ENCODE measurements around the gene TUSC1. TPM values are rescaled to one million over a fixed set of nuclear protein-coding genes. Genes with fewer than 3 reads are reported as not detected.
A peak's percentile ranks its signal among the peaks of the same experiment; 100 is the strongest.
"Not testable (repeated sequence)": the region's sequence is repeated elsewhere in the genome, so short reads cannot be mapped to it uniquely, and the experiment has no call there.

TUSC1 gene
- total and polyA plus RNA-seq, 4 donors = 9.2 to 15.7 (median 11.7) TPM

DNA sequence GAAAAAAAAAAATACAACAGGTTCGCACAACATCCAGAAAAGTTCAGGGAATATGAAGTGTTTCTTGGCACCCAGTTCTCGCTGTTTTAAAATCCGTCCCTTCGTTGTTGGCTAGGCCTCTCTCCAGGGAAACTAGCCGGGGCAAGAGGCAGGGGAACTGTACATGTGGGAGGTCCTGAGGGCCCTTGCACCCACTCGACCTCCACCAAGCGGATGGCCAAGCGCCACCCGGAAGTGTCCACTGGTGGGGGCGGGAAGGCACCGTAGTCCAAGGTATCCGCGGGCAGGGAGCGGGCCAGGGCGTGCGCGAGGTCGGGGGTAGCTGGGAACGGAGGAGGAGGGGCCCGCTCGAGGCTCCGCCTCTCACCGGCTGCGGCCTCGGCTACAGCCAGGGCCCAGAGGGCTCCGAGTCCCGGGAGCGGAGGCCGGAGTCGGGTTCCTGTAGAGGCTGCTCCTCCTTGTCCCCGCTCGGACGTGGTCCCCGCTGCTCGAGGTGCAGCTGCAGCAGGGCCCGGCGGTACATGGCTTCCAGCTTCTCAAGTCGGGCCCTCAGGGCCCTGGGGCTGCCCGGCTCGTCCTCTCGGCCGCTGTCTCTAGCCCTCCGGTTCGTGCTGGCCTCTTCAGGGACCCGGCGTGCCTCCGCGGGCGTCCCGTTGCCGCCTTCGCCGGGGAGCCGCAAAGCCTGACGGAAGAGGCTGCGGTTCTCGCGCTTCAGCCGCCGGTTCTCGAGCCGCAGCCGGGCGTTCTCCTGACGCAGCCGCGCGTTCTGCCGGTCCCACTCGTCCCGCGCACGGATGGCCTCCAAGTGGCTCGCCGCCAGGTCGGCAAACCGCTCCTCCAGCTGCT, 720 bp downstream of the TUSC1 start:
- no peaks in the 10 kb centered on the region for H3K36me3 ChIP-seq (ENCODE audit: control insufficient read depth in 4 of 4, insufficient read depth in 4 of 4, low read length in 4 of 4)
- TF ChIP-seq, protein P1, sequence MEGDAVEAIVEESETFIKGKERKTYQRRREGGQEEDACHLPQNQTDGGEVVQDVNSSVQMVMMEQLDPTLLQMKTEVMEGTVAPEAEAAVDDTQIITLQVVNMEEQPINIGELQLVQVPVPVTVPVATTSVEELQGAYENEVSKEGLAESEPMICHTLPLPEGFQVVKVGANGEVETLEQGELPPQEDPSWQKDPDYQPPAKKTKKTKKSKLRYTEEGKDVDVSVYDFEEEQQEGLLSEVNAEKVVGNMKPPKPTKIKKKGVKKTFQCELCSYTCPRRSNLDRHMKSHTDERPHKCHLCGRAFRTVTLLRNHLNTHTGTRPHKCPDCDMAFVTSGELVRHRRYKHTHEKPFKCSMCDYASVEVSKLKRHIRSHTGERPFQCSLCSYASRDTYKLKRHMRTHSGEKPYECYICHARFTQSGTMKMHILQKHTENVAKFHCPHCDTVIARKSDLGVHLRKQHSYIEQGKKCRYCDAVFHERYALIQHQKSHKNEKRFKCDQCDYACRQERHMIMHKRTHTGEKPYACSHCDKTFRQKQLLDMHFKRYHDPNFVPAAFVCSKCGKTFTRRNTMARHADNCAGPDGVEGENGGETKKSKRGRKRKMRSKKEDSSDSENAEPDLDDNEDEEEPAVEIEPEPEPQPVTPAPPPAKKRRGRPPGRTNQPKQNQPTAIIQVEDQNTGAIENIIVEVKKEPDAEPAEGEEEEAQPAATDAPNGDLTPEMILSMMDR (IDR thresholded peaks at IDR 0.05; ENCODE audit: control extremely low read depth, extremely low read depth) = no peak
- DNase-seq (peak; percentile 82 to 90 (median 87)), ATAC-seq (ENCODE audit: insufficient read depth, low FRiP score) (peak; percentile 93)
- H3K27ac ChIP-seq (ENCODE audit: low read depth in 1 of 2, low read length in 1 of 2) = peak overlapping the region; percentile 93 to 100
- WGBS, 2 donors = 2 to 7% methylated on average over 66 to 77 of the region's 77 CpGs
- H3K9ac ChIP-seq (ENCODE audit: insufficient read depth in 1 of 2, low read length in 2 of 2) = peak overlapping the region; percentile 79 to 84
- no peaks in the 10 kb centered on the region for H3K9me3 ChIP-seq (ENCODE audit: control insufficient read depth in 4 of 4, insufficient read depth in 3 of 4, low read length in 3 of 4)
- peak overlapping the region; percentile 89 for H3K4me3 ChIP-seq
- H3K4me1 ChIP-seq (ENCODE audit: control insufficient read depth in 5 of 5, insufficient read depth in 5 of 5, low read length in 5 of 5) = peaks cover 0 to 10% (median 0%) of the 10 kb centered on the region in 5 donors
- no peaks in the 10 kb centered on the region for H3K27me3 ChIP-seq (ENCODE audit: control insufficient read depth in 3 of 3, insufficient read depth in 3 of 3, low read length in 2 of 3)

DNA sequence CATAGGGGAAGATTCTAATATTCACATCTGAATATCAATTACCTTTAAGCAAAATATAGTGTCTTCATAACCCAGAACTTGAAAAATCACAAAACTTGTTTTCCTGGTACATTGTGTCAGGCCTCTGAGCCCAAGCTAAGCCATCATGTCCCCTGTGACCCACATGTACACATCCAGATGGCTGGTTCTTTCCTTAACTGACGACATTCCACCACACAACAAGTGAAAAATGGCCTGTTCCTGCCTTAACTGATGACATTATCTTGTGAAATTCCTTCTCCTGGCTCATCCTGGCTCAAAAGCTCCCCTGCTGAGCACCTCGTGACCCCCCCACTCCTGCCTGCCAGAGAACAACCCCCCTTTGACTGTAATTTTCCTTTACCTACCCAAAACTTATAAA, 2.4 kb downstream of the TUSC1 start:
- H3K27ac ChIP-seq (ENCODE audit: low read depth in 1 of 2, low read length in 1 of 2); H3K9me3 ChIP-seq (ENCODE audit: control insufficient read depth in 4 of 4, insufficient read depth in 3 of 4, low read length in 3 of 4); H3K9ac ChIP-seq (ENCODE audit: insufficient read depth in 1 of 2, low read length in 2 of 2); H3K36me3 ChIP-seq (ENCODE audit: control insufficient read depth in 4 of 4, insufficient read depth in 4 of 4, low read length in 4 of 4); DNase-seq; H3K27me3 ChIP-seq (ENCODE audit: control insufficient read depth in 3 of 3, insufficient read depth in 3 of 3, low read length in 2 of 3); ATAC-seq (ENCODE audit: insufficient read depth, low FRiP score); H3K4me3 ChIP-seq: not testable (repeated sequence)
- H3K4me1 ChIP-seq (ENCODE audit: control insufficient read depth in 5 of 5, insufficient read depth in 5 of 5, low read length in 5 of 5) = peaks cover 0 to 10% (median 0%) of the 10 kb centered on the region in 5 donors
- WGBS, 2 donors = 85 to 88% methylated on average over 2 of the region's 2 CpGs

DNA sequence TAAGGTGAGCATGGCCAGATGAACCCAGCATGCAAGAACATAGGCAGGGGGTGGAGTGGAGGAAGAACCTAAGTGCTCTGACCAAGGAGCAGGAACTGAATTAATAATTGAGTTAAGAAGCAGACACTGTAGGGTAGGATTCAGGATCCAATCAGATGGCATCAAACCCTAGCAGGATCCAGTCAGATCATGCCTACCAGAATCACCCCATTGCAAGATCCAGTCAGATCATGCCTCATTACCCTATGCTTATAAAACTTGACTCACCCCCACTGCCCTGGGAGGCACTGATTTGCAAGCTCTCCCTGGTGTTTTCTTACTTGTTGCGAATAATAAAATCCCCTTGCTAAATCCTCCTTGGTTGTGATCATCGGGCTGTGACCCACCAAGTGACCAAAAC, 19.7 kb downstream of the TUSC1 start:
- no peak for ATAC-seq (ENCODE audit: insufficient read depth, low FRiP score)
- Histone ChIP-seq H3K27me3 (ENCODE audit: control insufficient read depth in 3 of 3, insufficient read depth in 3 of 3, low read length in 2 of 3) (no peaks in the 10 kb centered on the region), H3K9me3 (ENCODE audit: control insufficient read depth in 4 of 4, insufficient read depth in 3 of 4, low read length in 3 of 4) (no peaks in the 10 kb centered on the region), H3K4me3 (no peak overlapping the region), H3K36me3 (ENCODE audit: control insufficient read depth in 4 of 4, insufficient read depth in 4 of 4, low read length in 4 of 4) (no peaks in the 10 kb centered on the region), H3K27ac (ENCODE audit: low read depth in 1 of 2, low read length in 1 of 2) (no peak overlapping the region), H3K4me1 (ENCODE audit: control insufficient read depth in 5 of 5, insufficient read depth in 5 of 5, low read length in 5 of 5) (no peaks in the 10 kb centered on the region), H3K9ac (ENCODE audit: insufficient read depth in 1 of 2, low read length in 2 of 2) (no peak overlapping the region)
- TF ChIP-seq, protein P1 (IDR thresholded peaks at IDR 0.05; ENCODE audit: control extremely low read depth, extremely low read depth) = no peak
- WGBS, 2 donors = 89 to 98% methylated on average over 2 of the region's 2 CpGs
- DNase-seq = no peak

DNA sequence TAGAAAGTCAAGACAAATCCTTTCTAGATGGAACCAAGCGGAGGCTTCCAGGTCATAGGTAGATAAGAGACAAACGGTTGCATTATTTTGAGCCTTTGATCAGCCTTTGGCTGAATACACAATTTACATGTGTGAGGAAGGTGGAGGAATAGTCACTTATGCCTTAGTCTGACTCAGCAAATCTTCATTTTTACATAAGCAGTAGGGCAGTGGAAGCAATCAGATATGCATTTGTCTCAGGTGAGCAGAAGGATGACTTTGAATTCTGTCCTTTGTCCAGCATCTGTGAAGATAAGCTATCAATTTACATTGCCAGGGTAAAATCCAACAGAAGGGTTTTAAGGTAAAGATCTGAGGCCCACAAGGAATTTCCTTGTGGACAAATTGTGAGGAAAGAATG, 23.8 kb downstream of the TUSC1 start:
- Histone ChIP-seq H3K27ac (ENCODE audit: low read depth in 1 of 2, low read length in 1 of 2) (no peak overlapping the region), H3K4me1 (ENCODE audit: control insufficient read depth in 5 of 5, insufficient read depth in 5 of 5, low read length in 5 of 5) (no peaks in the 10 kb centered on the region), H3K4me3 (no peak overlapping the region), H3K27me3 (ENCODE audit: control insufficient read depth in 3 of 3, insufficient read depth in 3 of 3, low read length in 2 of 3) (no peaks in the 10 kb centered on the region), H3K36me3 (ENCODE audit: control insufficient read depth in 4 of 4, insufficient read depth in 4 of 4, low read length in 4 of 4) (no peaks in the 10 kb centered on the region), H3K9ac (ENCODE audit: insufficient read depth in 1 of 2, low read length in 2 of 2) (no peak overlapping the region), H3K9me3 (ENCODE audit: control insufficient read depth in 4 of 4, insufficient read depth in 3 of 4, low read length in 3 of 4) (no peaks in the 10 kb centered on the region)
- TF ChIP-seq, protein P1 (IDR thresholded peaks at IDR 0.05; ENCODE audit: control extremely low read depth, extremely low read depth) = no peak
- 88 to 89% methylated on average over 2 of the region's 2 CpGs for WGBS, 2 donors
- no peak for DNase-seq
- no peak for ATAC-seq (ENCODE audit: insufficient read depth, low FRiP score)

Data from lung (tissue), 12 donors.